Esophagus squamous epithelium (tissue), 5 donors: ENCODE measurements around the gene CHST11. TPM values are rescaled to one million over a fixed set of nuclear protein-coding genes. Genes with fewer than 3 reads are reported as not detected.
A peak's percentile ranks its signal among the peaks of the same experiment; 100 is the strongest.

Experiments
- DNase-seq: peaks from one replicate; lab custom pipeline; 2025; lab: John Stamatoyannopoulos, UW
- H3K27ac ChIP-seq, 4 donors: fragments of 200-600 bp; sonication (generic); one replicate each; pipeline ENCODE4 v1.5.1; 2016 to 2019; ENCODE audit warnings: mild to moderate bottlenecking in 1 of 4
- H3K27me3 ChIP-seq, 4 donors: fragments of 200-600 bp; sonication (generic); 1 replicate in 3 of 4; 2 replicates in 1 of 4; pipeline versions ENCODE4 v1.5.1 to v1.6.0; 2017 to 2021; ENCODE audit warnings: antibody characterized with exemption in 1 of 4
- H3K36me3 ChIP-seq, 3 donors: fragments of 200-600 bp; sonication (generic); one replicate each; pipeline ENCODE4 v1.5.1; 2016 to 2019
- H3K4me1 ChIP-seq, 3 donors: fragments of 200-600 bp; sonication (generic); one replicate each; pipeline ENCODE4 v1.5.1; 2017 to 2019
- H3K4me3 ChIP-seq, 4 donors: fragments of 200-600 bp; sonication (generic); 1 replicate in 3 of 4; 2 replicates in 1 of 4; pipeline ENCODE4 v1.5.1; 2016 to 2019; ENCODE audit warnings: mild to moderate bottlenecking in 2 of 4, moderate library complexity in 1 of 4
- H3K9me3 ChIP-seq, 3 donors: fragments of 200-600 bp; sonication (generic); one replicate each; pipeline ENCODE4 v1.5.1; 2016 to 2019
- POLR2A ChIP-seq, 4 donors: fragments of 450-650 bp; IDR thresholded peaks; one replicate each; pipeline ENCODE4 v1.6.1; 2017; ENCODE audit warnings: antibody characterized with exemption in 4 of 4, mild to moderate bottlenecking in 4 of 4, moderate library complexity in 3 of 4
- WGBS, 2 donors: methylation state at CpG; one replicate each; pipeline ENCODE4 v1.1.5; 2018; 5-methylcytosine and 5-hydroxymethylcytosine counted together
- intact Hi-C: fragments of 100-400 bp; cut with DNase I; formaldehyde crosslinking; loops from one replicate; pipeline ENCODE4 v1.15.0; 2022
- total RNA-seq, 4 donors: library from RNA; depleted of rRNA; stranded (reverse); fragments of >200 nt; gene quantifications; one replicate each; pipeline ENCODE4 v1.1.0, GENCODE V29; 2016
- TF ChIP-seq, protein P1 (sequence below), 6 experiments: fragments of 450-650 bp in 4 of 6; fragments of 200-600 bp in 2 of 6; sonication (generic) in 2 of 6; IDR thresholded peaks; one replicate each; pipeline ENCODE4 v1.5.1; 2016 to 2019; ENCODE audit warnings: antibody characterized with exemption in 6 of 6, mild to moderate bottlenecking in 4 of 6, moderate library complexity in 4 of 6
- donor health status: DM: yes; HTN: yes; CAD: no.

The CHST11 gene
- total RNA-seq, 4 donors from 2014 or later: 6.3 to 12.6 (median 10.3) TPM

DNA sequence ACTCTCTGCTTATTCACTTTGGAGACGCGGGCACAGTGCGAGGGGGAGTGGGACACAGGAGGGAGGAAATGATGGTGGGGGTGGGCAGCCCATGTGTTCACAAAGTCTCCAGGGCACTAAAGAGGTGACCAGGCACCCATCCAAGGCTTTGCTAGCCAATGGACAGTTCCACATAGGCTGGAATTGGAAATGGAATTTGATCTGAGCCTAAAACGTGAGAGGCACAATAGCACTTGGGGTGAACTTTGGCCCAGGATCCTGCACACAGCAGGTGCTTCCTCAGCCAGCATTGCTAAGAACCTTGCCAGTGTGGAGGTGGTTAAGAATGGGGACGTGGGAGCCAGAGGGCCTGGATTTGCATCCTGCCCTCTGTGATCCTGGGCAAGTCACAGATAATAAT is 193.8 kb downstream of the CHST11 start:
- Histone ChIP-seq H3K36me3 (no peaks in the 10 kb centered on the region), H3K4me1 (peaks cover 0 to 6% (median 4%) of the 10 kb centered on the region in 3 donors), H3K9me3 (no peaks in the 10 kb centered on the region), H3K27me3 (no peaks in the 10 kb centered on the region), H3K27ac (no peak overlapping the region), H3K4me3 (no peak overlapping the region)
- 66 to 84% methylated on average over 3 to 5 of the region's 5 CpGs for WGBS, 2 donors
- TF ChIP-seq, protein P1, sequence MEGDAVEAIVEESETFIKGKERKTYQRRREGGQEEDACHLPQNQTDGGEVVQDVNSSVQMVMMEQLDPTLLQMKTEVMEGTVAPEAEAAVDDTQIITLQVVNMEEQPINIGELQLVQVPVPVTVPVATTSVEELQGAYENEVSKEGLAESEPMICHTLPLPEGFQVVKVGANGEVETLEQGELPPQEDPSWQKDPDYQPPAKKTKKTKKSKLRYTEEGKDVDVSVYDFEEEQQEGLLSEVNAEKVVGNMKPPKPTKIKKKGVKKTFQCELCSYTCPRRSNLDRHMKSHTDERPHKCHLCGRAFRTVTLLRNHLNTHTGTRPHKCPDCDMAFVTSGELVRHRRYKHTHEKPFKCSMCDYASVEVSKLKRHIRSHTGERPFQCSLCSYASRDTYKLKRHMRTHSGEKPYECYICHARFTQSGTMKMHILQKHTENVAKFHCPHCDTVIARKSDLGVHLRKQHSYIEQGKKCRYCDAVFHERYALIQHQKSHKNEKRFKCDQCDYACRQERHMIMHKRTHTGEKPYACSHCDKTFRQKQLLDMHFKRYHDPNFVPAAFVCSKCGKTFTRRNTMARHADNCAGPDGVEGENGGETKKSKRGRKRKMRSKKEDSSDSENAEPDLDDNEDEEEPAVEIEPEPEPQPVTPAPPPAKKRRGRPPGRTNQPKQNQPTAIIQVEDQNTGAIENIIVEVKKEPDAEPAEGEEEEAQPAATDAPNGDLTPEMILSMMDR (IDR thresholded peaks at IDR 0.05): no peak
- TF ChIP-seq POLR2A (IDR thresholded peaks at IDR 0.05): no peak
- intact Hi-C loops: no loop called here
- no peak for DNase-seq

DNA sequence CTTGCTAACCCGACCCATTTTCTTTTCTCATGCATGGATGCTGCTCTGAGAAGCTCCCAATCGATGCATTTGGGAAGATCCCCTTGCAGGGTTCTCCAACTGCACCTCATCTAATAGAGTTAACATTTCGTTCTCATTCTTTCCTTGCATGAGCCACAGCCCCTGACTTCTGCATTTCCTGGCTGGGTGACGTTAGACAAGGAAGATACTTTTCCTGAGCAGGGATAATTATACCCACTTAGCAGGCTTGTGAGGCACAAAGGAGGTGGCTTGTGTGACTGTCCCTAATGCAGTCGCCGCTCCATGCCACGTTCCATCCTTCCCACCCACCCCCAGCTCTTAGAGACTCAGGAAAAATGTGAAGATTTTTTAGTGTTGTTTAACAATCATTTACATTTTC is 195.1 kb downstream of the CHST11 start:
- WGBS, 2 donors: 77 to 85% methylated on average over 7 of the region's 7 CpGs

DNA sequence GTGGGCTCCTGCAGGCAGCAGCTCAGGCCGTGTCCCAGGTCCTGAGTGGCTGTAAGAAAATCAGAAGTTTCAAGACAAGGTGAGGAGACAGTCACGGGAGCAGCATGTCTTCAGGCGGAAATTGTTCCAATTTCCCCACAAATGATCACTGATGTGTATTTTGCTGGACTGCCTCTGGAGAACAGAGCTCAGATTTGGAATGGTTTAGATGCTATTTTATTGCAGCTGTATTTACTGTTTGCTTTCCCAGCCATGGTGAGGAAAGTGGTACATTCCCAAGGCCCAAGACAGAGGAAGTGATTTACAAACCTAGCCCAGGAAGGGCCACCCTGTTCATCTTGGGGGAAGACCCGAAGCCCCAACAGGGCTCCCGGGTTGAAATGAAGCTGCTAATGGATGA is 195.6 kb downstream of the CHST11 start:
- DNase-seq: no peak
- Histone ChIP-seq H3K27ac (no peak overlapping the region), H3K4me1 (peaks cover 0 to 11% (median 4%) of the 10 kb centered on the region in 3 donors), H3K4me3 (no peak overlapping the region), H3K27me3 (no peaks in the 10 kb centered on the region), H3K9me3 (no peaks in the 10 kb centered on the region), H3K36me3 (no peaks in the 10 kb centered on the region)
- WGBS, 2 donors: 93 to 95% methylated on average over 5 of the region's 5 CpGs
- TF ChIP-seq POLR2A (IDR thresholded peaks at IDR 0.05): no peak
- TF ChIP-seq, protein P1 (IDR thresholded peaks at IDR 0.05): no peak
- intact Hi-C loops: no loop called here

More for the DNA sequence above, 195.1 kb downstream of the CHST11 start:
- no peak for TF ChIP-seq POLR2A (IDR thresholded peaks at IDR 0.05)
- TF ChIP-seq, protein P1 (IDR thresholded peaks at IDR 0.05): no peak
- intact Hi-C loops: no loop called here
- no peak for DNase-seq
- H3K36me3 ChIP-seq: no peaks in the 10 kb centered on the region
- H3K9me3 ChIP-seq: no peaks in the 10 kb centered on the region
- H3K4me1 ChIP-seq: peaks cover 0 to 11% (median 4%) of the 10 kb centered on the region in 3 donors
- no peak overlapping the region for H3K4me3 ChIP-seq
- H3K27ac ChIP-seq: no peak overlapping the region
- H3K27me3 ChIP-seq: no peaks in the 10 kb centered on the region

DNA sequence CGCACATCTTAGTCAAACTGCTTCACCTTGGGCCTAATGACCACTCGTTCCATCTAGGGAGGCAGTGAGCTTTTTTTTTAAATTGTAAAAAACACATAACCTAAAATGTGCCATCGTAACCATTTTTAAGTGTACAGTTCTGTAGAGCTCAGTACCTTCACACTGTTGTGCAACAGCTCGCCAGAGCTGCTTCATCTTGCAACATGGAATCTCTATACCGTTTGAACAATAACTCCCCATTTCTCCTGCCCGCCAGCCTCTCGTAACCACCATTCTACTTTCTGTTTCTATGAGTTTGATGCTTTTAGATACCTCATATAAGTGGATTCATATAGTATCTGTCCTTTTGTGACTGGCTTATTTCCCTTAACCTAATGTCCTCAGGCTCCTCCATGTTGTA is 196.2 kb downstream of the CHST11 start:
- TF ChIP-seq POLR2A (IDR thresholded peaks at IDR 0.05): no peak
- TF ChIP-seq, protein P1 (IDR thresholded peaks at IDR 0.05): no peak
- no peaks in the 10 kb centered on the region for H3K27me3 ChIP-seq
- peaks cover 0 to 11% (median 4%) of the 10 kb centered on the region in 3 donors for H3K4me1 ChIP-seq
- DNase-seq: no peak
- intact Hi-C loops: no loop called here
- H3K27ac ChIP-seq: no peak overlapping the region
- no peaks in the 10 kb centered on the region for H3K9me3 ChIP-seq
- H3K36me3 ChIP-seq: no peaks in the 10 kb centered on the region
- WGBS, 2 donors: 86 to 95% methylated on average over 7 of the region's 7 CpGs
- no peak overlapping the region for H3K4me3 ChIP-seq

DNA sequence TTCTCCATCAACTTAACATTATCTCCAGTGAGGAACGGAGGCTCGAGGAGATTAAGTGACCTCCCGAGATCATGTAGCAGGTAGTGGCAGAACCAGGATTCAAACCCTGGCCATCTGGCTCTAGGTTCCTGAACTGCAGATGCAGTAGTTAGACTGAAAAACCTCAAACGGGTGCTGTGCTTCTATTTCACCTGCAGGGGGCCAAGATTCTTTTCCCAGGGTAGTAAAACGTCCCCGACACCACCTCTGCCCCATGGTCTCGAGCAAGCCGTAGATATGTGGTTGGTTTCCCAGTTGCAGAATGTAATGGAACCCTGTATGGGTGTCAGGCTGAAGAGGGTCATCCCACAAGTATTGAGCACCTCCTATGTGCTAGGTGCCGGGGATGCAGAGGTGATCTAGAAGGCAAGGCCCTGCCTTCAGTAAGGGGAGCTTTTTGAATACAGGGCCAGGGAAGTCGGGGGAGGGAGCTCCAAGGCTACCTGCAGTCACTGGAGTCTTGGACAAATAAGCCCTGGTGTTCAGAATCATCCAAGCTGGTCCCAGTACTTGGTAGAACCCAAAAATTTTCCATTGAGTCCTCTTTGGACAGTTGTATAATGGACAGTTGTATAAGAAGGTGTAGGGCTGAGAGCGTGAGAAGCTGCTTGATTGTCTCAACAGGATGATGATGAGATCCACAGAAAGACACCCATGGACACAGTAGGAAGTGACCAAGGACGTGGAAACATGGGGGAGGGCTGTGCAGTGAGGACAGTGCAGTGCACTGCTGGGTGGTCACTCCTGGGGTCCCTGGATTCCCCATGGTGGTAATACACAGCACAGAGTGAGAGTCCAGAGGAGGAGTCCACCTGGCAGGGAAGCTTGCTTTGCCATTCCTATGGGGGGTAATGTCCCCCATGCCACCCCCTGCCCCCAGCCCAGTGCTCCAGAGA is 197.2 kb downstream of the CHST11 start:
- H3K27me3 ChIP-seq: no peaks in the 10 kb centered on the region
- peaks cover 0 to 8% (median 4%) of the 10 kb centered on the region in 3 donors for H3K4me1 ChIP-seq

More for the DNA sequence above, 197.2 kb downstream of the CHST11 start:
- intact Hi-C loops: no loop called here
- H3K36me3 ChIP-seq: no peaks in the 10 kb centered on the region
- no peaks in the 10 kb centered on the region for H3K9me3 ChIP-seq
- DNase-seq: no peak
- WGBS, 2 donors: 86 to 87% methylated on average over 7 to 8 of the region's 12 CpGs
- TF ChIP-seq POLR2A (IDR thresholded peaks at IDR 0.05): no peak
- TF ChIP-seq, protein P1 (IDR thresholded peaks at IDR 0.05): peak in 4 of 6 experiments; percentile 5 to 43 (median 18)
- no peak overlapping the region for H3K27ac ChIP-seq
- H3K4me3 ChIP-seq: no peak overlapping the region
